DOHH2 (cell line): Measurements from ENCODE around the gene KDM3A.

Experiments used
- H3F3A ChIP-seq: fragments of 200-600 bp; sonication (generic), shearing (Covaris generic); 2 replicates; pipeline ENCODE4 v1.6.0; 2016; ENCODE audit warnings: antibody characterized with exemption, mild to moderate bottlenecking; ENCODE audit not compliant: control insufficient read depth, insufficient read depth
- H3K27ac ChIP-seq: fragments of 200-600 bp; sonication (generic); 2 replicates; pipeline ENCODE4 v1.5.1; 2014; ENCODE audit warnings: low read depth, mild to moderate bottlenecking, low read length, moderate library complexity
- H3K27me3 ChIP-seq: fragments of 200-600 bp; sonication (generic); 2 replicates; pipeline ENCODE4 v1.6.1; 2014; ENCODE audit warnings: mild to moderate bottlenecking, low read length, mixed read lengths; ENCODE audit not compliant: control insufficient read depth
- H3K36me3 ChIP-seq: fragments of 200-600 bp; sonication (generic); 2 replicates; pipeline ENCODE4 v1.6.1; 2014; ENCODE audit warnings: mild to moderate bottlenecking, low read length, moderate library complexity, mixed read lengths; ENCODE audit not compliant: control insufficient read depth
- H3K4me1 ChIP-seq: fragments of 200-600 bp; sonication (generic); 2 replicates; pipeline ENCODE4 v1.6.1; 2014; ENCODE audit warnings: mild to moderate bottlenecking, low read length, mixed read lengths; ENCODE audit not compliant: control insufficient read depth
- H3K4me2 ChIP-seq: fragments of 200-600 bp; sonication (generic); 2 replicates; pipeline ENCODE4 v1.6.0; 2014; ENCODE audit warnings: mild to moderate bottlenecking, low read length, moderate library complexity
- H3K4me3 ChIP-seq: fragments of 200-600 bp; sonication (generic); 2 replicates; pipeline ENCODE4 v1.5.1; 2014; ENCODE audit warnings: mild to moderate bottlenecking, low read length, mixed read lengths
- H3K79me2 ChIP-seq: fragments of 200-600 bp; sonication (generic); 2 replicates; pipeline ENCODE4 v1.6.1; 2014; ENCODE audit warnings: mild to moderate bottlenecking, low read length, mixed read lengths; ENCODE audit not compliant: control insufficient read depth
- H3K9me2 ChIP-seq: fragments of 200-600 bp; sonication (generic); replicated peaks from 2 replicates; pipeline ENCODE4 v1.6.1; 2014; ENCODE audit warnings: mild to moderate bottlenecking, low read length, mixed read lengths; ENCODE audit not compliant: control insufficient read depth
- H3K9me3 ChIP-seq: fragments of 200-600 bp; sonication (generic); 2 replicates; pipeline ENCODE4 v1.6.1; 2014; ENCODE audit warnings: antibody characterized with exemption, low read length, mixed read lengths; ENCODE audit not compliant: control insufficient read depth, insufficient read depth
- H4K20me1 ChIP-seq: fragments of 200-600 bp; sonication (generic); 2 replicates; pipeline ENCODE4 v1.6.0; 2014; ENCODE audit warnings: low read depth, mild to moderate bottlenecking, antibody characterized with exemption, low read length, moderate library complexity; ENCODE audit not compliant: control insufficient read depth, insufficient read depth
- EZH2phosphoT487 ChIP-seq: fragments of 200-600 bp; sonication (generic); IDR thresholded peaks from 2 replicates; pipeline ENCODE4 v1.6.1; 2017; ENCODE audit warnings: borderline replicate concordance, mild to moderate bottlenecking, antibody characterized with exemption, low read length, moderate library complexity, mixed read lengths
- TF ChIP-seq, protein P1 (sequence below): fragments of 200-600 bp; sonication (generic); IDR thresholded peaks from one replicate; pipeline ENCODE4 v1.5.1; 2014; ENCODE audit warnings: antibody characterized with exemption, mild to moderate bottlenecking, low read depth, low read length; ENCODE audit not compliant: poor library complexity, severe bottlenecking

The KDM3A gene

GRCh38 chr2:86468162-86469033 is 27.2 kb downstream of the KDM3A start:
- Histone ChIP-seq H3K27me3 (no peaks in the 10 kb centered on the region), H3K79me2 (no peaks in the 10 kb centered on the region), H3F3A (no peaks in the 10 kb centered on the region), H3K36me3 (peaks cover 94% of the 10 kb centered on the region), H3K9me2 (no peaks in the 10 kb centered on the region), H3K27ac (no peak overlapping the region), H3K4me1 (no peaks in the 10 kb centered on the region), H3K4me3 (no peak overlapping the region), H4K20me1 (no peaks in the 10 kb centered on the region), H3K9me3 (no peaks in the 10 kb centered on the region), H3K4me2 (no peak overlapping the region)
- no peak for TF ChIP-seq EZH2phosphoT487
- TF ChIP-seq, protein P1, sequence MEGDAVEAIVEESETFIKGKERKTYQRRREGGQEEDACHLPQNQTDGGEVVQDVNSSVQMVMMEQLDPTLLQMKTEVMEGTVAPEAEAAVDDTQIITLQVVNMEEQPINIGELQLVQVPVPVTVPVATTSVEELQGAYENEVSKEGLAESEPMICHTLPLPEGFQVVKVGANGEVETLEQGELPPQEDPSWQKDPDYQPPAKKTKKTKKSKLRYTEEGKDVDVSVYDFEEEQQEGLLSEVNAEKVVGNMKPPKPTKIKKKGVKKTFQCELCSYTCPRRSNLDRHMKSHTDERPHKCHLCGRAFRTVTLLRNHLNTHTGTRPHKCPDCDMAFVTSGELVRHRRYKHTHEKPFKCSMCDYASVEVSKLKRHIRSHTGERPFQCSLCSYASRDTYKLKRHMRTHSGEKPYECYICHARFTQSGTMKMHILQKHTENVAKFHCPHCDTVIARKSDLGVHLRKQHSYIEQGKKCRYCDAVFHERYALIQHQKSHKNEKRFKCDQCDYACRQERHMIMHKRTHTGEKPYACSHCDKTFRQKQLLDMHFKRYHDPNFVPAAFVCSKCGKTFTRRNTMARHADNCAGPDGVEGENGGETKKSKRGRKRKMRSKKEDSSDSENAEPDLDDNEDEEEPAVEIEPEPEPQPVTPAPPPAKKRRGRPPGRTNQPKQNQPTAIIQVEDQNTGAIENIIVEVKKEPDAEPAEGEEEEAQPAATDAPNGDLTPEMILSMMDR = no peak

- Histone ChIP-seq H3K27me3 (no peaks in the 10 kb centered on the region), H3K79me2 (no peaks in the 10 kb centered on the region), H4K20me1 (no peaks in the 10 kb centered on the region), H3K9me2 (no peaks in the 10 kb centered on the region), H3K36me3 (peaks cover 95% of the 10 kb centered on the region), H3K9me3 (no peaks in the 10 kb centered on the region), H3K27ac (no peak overlapping the region), H3K4me2 (no peak overlapping the region), H3K4me1 (no peaks in the 10 kb centered on the region), H3F3A (no peaks in the 10 kb centered on the region), H3K4me3 (no peak overlapping the region)
- no peak for TF ChIP-seq EZH2phosphoT487
- TF ChIP-seq, protein P1 = no peak
Measured at GRCh38 chr2:86470890-86471289, 29.7 kb downstream of the KDM3A start.

- no peaks in the 10 kb centered on the region for H3K9me2 ChIP-seq
- no peak overlapping the region for H3K27ac ChIP-seq
- no peaks in the 10 kb centered on the region for H3K27me3 ChIP-seq
- no peaks in the 10 kb centered on the region for H3F3A ChIP-seq
- no peaks in the 10 kb centered on the region for H4K20me1 ChIP-seq
- no peak overlapping the region for H3K4me2 ChIP-seq
- no peak for TF ChIP-seq EZH2phosphoT487
- TF ChIP-seq, protein P1 = no peak
- no peaks in the 10 kb centered on the region for H3K79me2 ChIP-seq
- H3K36me3 ChIP-seq = peaks cover 93% of the 10 kb centered on the region
- H3K4me1 ChIP-seq = no peaks in the 10 kb centered on the region
- no peak overlapping the region for H3K4me3 ChIP-seq
- H3K9me3 ChIP-seq = no peaks in the 10 kb centered on the region
Measured at GRCh38 chr2:86471637-86472036, 30.5 kb downstream of the KDM3A start.
